Measurements from ENCODE around the gene RPL35. TPM values are rescaled to one million over a fixed set of nuclear protein-coding genes. Genes with fewer than 3 reads are reported as not detected.

The RPL35 gene
- total and polyA plus RNA-seq, 2 of the 8 experiments (the other 6 are each of a cell fraction or from before 2014, with no cell fraction given), result 1,831 to 2,448 TPM

GRCh38 chr9:124886866-124887492, 25.2 kb upstream of the RPL35 start:
- WGBS, 2 experiments (ENCODE audit: extremely low coverage in 1 of 2, insufficient coverage in 1 of 2, insufficient read length in 1 of 2, insufficient replicate concordance in 2 of 2, low coverage in 1 of 2, low lambda C conversion rate in 2 of 2, missing lambda C conversion rate in 1 of 2), result 95% methylated on average over 17 of the region's 17 CpGs; no CpG with 5 or more reads in 1 of the 2 experiments
- Histone ChIP-seq H4K5ac (ENCODE audit: insufficient read length, low read depth, low read length) (no peak overlapping the region), H3K4me1 (replicated peaks in 1 of 4; ENCODE audit: control insufficient read depth in 3 of 4, insufficient read depth in 4 of 4, low read length in 3 of 4) (peaks cover 0 to 9% (median 3%) of the 10 kb centered on the region in 4 experiments; a peak in 6 of 7 replicates), H3K9me3 (ENCODE audit: insufficient read depth in 2 of 2, low read depth in 1 of 2, low read length in 1 of 2) (no peaks in the 10 kb centered on the region; a peak in 1 of 4 replicates), H2AK5ac (ENCODE audit: low read depth, low read length) (0 out of 2 replicates have a peak overlapping the region, but pooled peaks have one; percentile 6), H3K56ac (replicated peaks; ENCODE audit: insufficient read length, low read depth, low read length) (no peak overlapping the region), H2BK120ac (replicated peaks; ENCODE audit: low read depth, low read length) (no peak overlapping the region), H3K9ac (replicated peaks in 1 of 4; ENCODE audit: extremely low read depth in 1 of 4, low read depth in 3 of 4, low read length in 3 of 4) (no peak overlapping the region), H3K18ac (ENCODE audit: extremely low read depth, low read length) (no peak overlapping the region), H3K27ac (ENCODE audit: low read depth, low read length) (no peak overlapping the region; the same call in 1 of the 2 replicates), H2BK20ac (ENCODE audit: low read length) (no peak overlapping the region), H2BK12ac (ENCODE audit: low read depth, low read length) (no peak overlapping the region), H3K23me2 (ENCODE audit: low read depth, low read length) (no peaks in the 10 kb centered on the region), H3K14ac (ENCODE audit: insufficient read length) (no peak overlapping the region), H4K20me1 (replicated peaks in 1 of 2; ENCODE audit: control insufficient read depth in 1 of 2, insufficient read depth in 2 of 2, low read length in 2 of 2) (peaks cover 0 to 2% of the 10 kb centered on the region in 2 experiments), H3K4me3 (ENCODE audit: extremely low read depth in 1 of 4, insufficient read depth in 2 of 4, low read depth in 3 of 4, low read length in 4 of 4) (no peak overlapping the region), H3K4ac (replicated peaks; ENCODE audit: insufficient read length, low read depth, low read length) (no peak overlapping the region), H4K91ac (replicated peaks; ENCODE audit: insufficient read length, low read length) (no peak overlapping the region), H2BK5ac (ENCODE audit: low read depth, low read length) (peak overlapping the region; percentile 75; the same call in 1 of the 2 replicates), H3K79me2 (ENCODE audit: control insufficient read depth in 1 of 2, insufficient read depth in 2 of 2, low read length in 2 of 2) (no peaks in the 10 kb centered on the region), H3K4me2 (ENCODE audit: insufficient read depth in 1 of 2, low read depth in 2 of 2, low read length in 2 of 2) (no peak overlapping the region), H3K27me3 (replicated peaks in 1 of 4; ENCODE audit: control insufficient read depth in 3 of 4, extremely low read depth in 1 of 4, insufficient read depth in 3 of 4, low read length in 3 of 4) (no peaks in the 10 kb centered on the region), H2AFZ (ENCODE audit: low read length) (no peak overlapping the region), H4K8ac (ENCODE audit: extremely low read depth, insufficient read depth, low read length) (peak overlapping the region; percentile 46; the same call in 1 of the 2 replicates), H3K23ac (ENCODE audit: insufficient read length) (no peak overlapping the region), H3K79me1 (ENCODE audit: low read depth, low read length) (0 out of 2 replicates have a peak, but pooled peaks cover 2% of the 10 kb centered on the region), H3K36me3 (ENCODE audit: control insufficient read depth in 2 of 4, insufficient read depth in 4 of 4, low read length in 3 of 4) (no peaks in the 10 kb centered on the region; a peak in 1 of 8 replicates), H2BK15ac (ENCODE audit: low read length) (no peak overlapping the region)
- ChIA-PET POLR2A (ENCODE audit: partially characterized antibody) (interaction anchor here (31.1 kb wide), 1 partner anchor 24 kb away, joined by 573 read pairs; the partner anchor contains the start of genes ARPC5L, RPL35 and WDR38), CTCF (ENCODE audit: partially characterized antibody) (interaction anchor here (0.5 to 1.9 kb wide), 6 partner anchors 9 to 91 kb away, joined by 3 to 5 read pairs (median 3); partner anchors contain the start of gene WDR38)
- no peak for FAIRE-seq
- DNase-seq (ENCODE audit: low read depth in 1 of 2, low spot score in 2 of 2), result no peak
- no peak for TF ChIP-seq ZNF274 (IDR thresholded peaks at IDR 0.05; ENCODE audit: borderline replicate concordance, extremely low read depth, low read length)
- peak in 1 of 2 experiments; percentile 6; a peak in 1 of 4 replicates for TF ChIP-seq RAD21 (IDR thresholded peaks at IDR 0.05 in 1 of 2, conservative IDR thresholded peaks at IDR 0.05 in 1 of 2; ENCODE audit: low read depth in 2 of 2, low read length in 2 of 2)
- no peak for TF ChIP-seq KDM5A (IDR thresholded peaks at IDR 0.05; ENCODE audit: low read length)
- TF ChIP-seq FOSL1 (IDR thresholded peaks at IDR 0.05; ENCODE audit: insufficient read depth, low read depth, low read length), result no peak
- TF ChIP-seq HDAC2 (IDR thresholded peaks at IDR 0.05; ENCODE audit: borderline replicate concordance in 1 of 2, low read depth in 2 of 2, low read length in 2 of 2), result no peak
- no peak for TF ChIP-seq CHD1 (IDR thresholded peaks at IDR 0.05; ENCODE audit: low read depth, low read length)
- no peak for TF ChIP-seq SP2 (IDR thresholded peaks at IDR 0.05; ENCODE audit: low read length)
- TF ChIP-seq CTCF (IDR thresholded peaks at IDR 0.05; ENCODE audit: control extremely low read depth in 1 of 3, insufficient read depth in 1 of 3, low read depth in 1 of 3, low read length in 3 of 3), result peak in 1 of 3 experiments; percentile 7; a peak in 1 of 4 replicates
